ENCODE measurements around the gene NEK6.

Gene NEK6

GRCh38 chr9:124214596-124215367 is 43.0 kb upstream of the NEK6 start:
- Histone ChIP-seq H3K4me3 (replicated peaks; ENCODE audit: insufficient read depth, low read length) (no peak overlapping the region), H3K27ac (replicated peaks) (no peak overlapping the region), H3K27me3 (ENCODE audit: insufficient read depth, poor library complexity, severe bottlenecking) (no peaks in the 10 kb centered on the region)
- no peak for DNase-seq (ENCODE audit: low read depth in 1 of 2, low spot score in 1 of 2)
- TF ChIP-seq GABPA (IDR thresholded peaks at IDR 0.05; ENCODE audit: low read depth) = no peak
- no peak for TF ChIP-seq SPI1 (IDR thresholded peaks at IDR 0.05; ENCODE audit: borderline replicate concordance, low read depth)
- TF ChIP-seq REST (IDR thresholded peaks at IDR 0.05; ENCODE audit: insufficient replicate concordance, low read depth) = no peak
- no peak for TF ChIP-seq POLR2AphosphoS5 (IDR thresholded peaks at IDR 0.05; ENCODE audit: low read depth)
- TF ChIP-seq CTCF (IDR thresholded peaks at IDR 0.05; ENCODE audit: insufficient read depth, low read length) = no peak

GRCh38 chr9:124215368-124215910 is 42.3 kb upstream of the NEK6 start:
- TF ChIP-seq REST (IDR thresholded peaks at IDR 0.05; ENCODE audit: insufficient replicate concordance, low read depth) (no peak), SPI1 (IDR thresholded peaks at IDR 0.05; ENCODE audit: borderline replicate concordance, low read depth) (no peak), GABPA (IDR thresholded peaks at IDR 0.05; ENCODE audit: low read depth) (no peak), CTCF (IDR thresholded peaks at IDR 0.05; ENCODE audit: insufficient read depth, low read length) (no peak), POLR2AphosphoS5 (IDR thresholded peaks at IDR 0.05; ENCODE audit: low read depth) (no peak)
- no peaks in the 10 kb centered on the region for H3K27me3 ChIP-seq (ENCODE audit: insufficient read depth, poor library complexity, severe bottlenecking)
- H3K27ac ChIP-seq (replicated peaks) = no peak overlapping the region
- H3K4me3 ChIP-seq (replicated peaks; ENCODE audit: insufficient read depth, low read length) = no peak overlapping the region
- DNase-seq (ENCODE audit: low read depth in 1 of 2, low spot score in 1 of 2) = no peak

GRCh38 chr9:124215956-124216355 is 41.8 kb upstream of the NEK6 start:
- no peak for DNase-seq (ENCODE audit: low read depth in 1 of 2, low spot score in 1 of 2)
- no peaks in the 10 kb centered on the region for H3K27me3 ChIP-seq (ENCODE audit: insufficient read depth, poor library complexity, severe bottlenecking)
- peak overlapping the region; percentile 88 for H3K27ac ChIP-seq (replicated peaks)
- no peak overlapping the region for H3K4me3 ChIP-seq (replicated peaks; ENCODE audit: insufficient read depth, low read length)
- no peak for TF ChIP-seq CTCF (IDR thresholded peaks at IDR 0.05; ENCODE audit: insufficient read depth, low read length)
